CD4-positive, alpha-beta memory T cell (primary cell): Measurements from ENCODE around the gene NAA35. TPM values are rescaled to one million over a fixed set of nuclear protein-coding genes. Genes with fewer than 3 reads are reported as not detected.

ENCODE experiments used
- CTCF ChIA-PET: fragments of 350-600 bp; sonication (Branson Sonifier 250); formaldehyde crosslinking; loops from one replicate; lab custom pipeline; 2021; ENCODE audit warnings: inconsistent platforms; ENCODE audit not compliant: partially characterized antibody; lab: Charles Lee
- POLR2A ChIA-PET: fragments of 350-600 bp; sonication (Branson Sonifier 250); formaldehyde crosslinking; loops from one replicate; lab custom pipeline; 2021; ENCODE audit not compliant: partially characterized antibody; lab: Charles Lee
- DNase-seq, 5 donors: peaks; one replicate each; pipeline versions ENCODE4 v3.0.0 to v3.0.0-alpha.2; 2020 to 2022; ENCODE audit warnings: mixed read lengths in 1 of 5
- H3K27ac ChIP-seq: one replicate; pipeline ENCODE4 v1.7.0; 2013; ENCODE audit warnings: low read depth, low read length
- H3K27me3 ChIP-seq: 2 replicates; pipeline ENCODE4 v1.7.0; 2013; ENCODE audit warnings: mild to moderate bottlenecking, low read length, moderate library complexity; ENCODE audit not compliant: insufficient read depth
- H3K36me3 ChIP-seq: 2 replicates; pipeline ENCODE4 v1.7.0; 2013; ENCODE audit warnings: mild to moderate bottlenecking, low read length, moderate library complexity; ENCODE audit not compliant: insufficient read depth
- H3K4me1 ChIP-seq: 2 replicates; pipeline ENCODE4 v1.7.0; 2013; ENCODE audit warnings: mild to moderate bottlenecking, low read length, moderate library complexity; ENCODE audit not compliant: insufficient read depth
- H3K4me3 ChIP-seq, 2 donors: one replicate each; pipeline ENCODE4 v1.7.0; 2013; ENCODE audit warnings: low read length in 2 of 2, mild to moderate bottlenecking in 1 of 2
- H3K9me3 ChIP-seq, 2 donors: one replicate each; pipeline ENCODE4 v1.7.0; 2013; ENCODE audit warnings: low read length in 2 of 2, control low read depth in 1 of 2; ENCODE audit not compliant: control insufficient read depth in 1 of 2
- H3K27ac Mint-ChIP-seq, 7 donors: one replicate each; pipeline ENCODE4 v1.8.0; 2020 to 2021; ENCODE audit warnings: mixed read lengths in 7 of 7, mild to moderate bottlenecking in 6 of 7, inconsistent platforms in 3 of 7, moderate library complexity in 3 of 7
- H3K27me3 Mint-ChIP-seq, 2 donors: one replicate each; pipeline ENCODE4 v1.8.0; 2020 to 2021; ENCODE audit warnings: mixed read lengths in 2 of 2
- H3K36me3 Mint-ChIP-seq, 2 donors: one replicate each; pipeline ENCODE4 v1.8.0; 2020 to 2021; ENCODE audit warnings: mixed read lengths in 2 of 2, inconsistent platforms in 1 of 2, mild to moderate bottlenecking in 1 of 2
- H3K4me1 Mint-ChIP-seq, 4 donors: one replicate each; pipeline ENCODE4 v1.8.0; 2020 to 2021; ENCODE audit warnings: mixed read lengths in 4 of 4, mild to moderate bottlenecking in 1 of 4
- H3K4me3 Mint-ChIP-seq, 8 donors: one replicate each; pipeline ENCODE4 v1.8.0; 2020 to 2021; ENCODE audit warnings: mixed read lengths in 8 of 8, mild to moderate bottlenecking in 7 of 8, moderate library complexity in 6 of 8, inconsistent platforms in 3 of 8
- H3K9me3 Mint-ChIP-seq, 8 donors: one replicate each; pipeline ENCODE4 v1.8.0; 2020 to 2021; ENCODE audit warnings: mixed read lengths in 8 of 8, mild to moderate bottlenecking in 5 of 8, inconsistent platforms in 3 of 8, moderate library complexity in 1 of 8
- intact Hi-C: fragments of 100-400 bp; cut with micrococcal nuclease; formaldehyde crosslinking; loops from one replicate; pipeline ENCODE4 v1.15.1; 2023
- polyA plus RNA-seq, 2 donors: library from polyadenylated mRNA; unstranded; fragments of 300-500 nt; fragmentation: Illumina TruSeq; gene quantifications; one replicate each; pipeline ENCODE4 v1.2.3, GENCODE V29; 2021
- total RNA-seq, 2 experiments: library from RNA; stranded (reverse); gene quantifications; one replicate each; pipeline ENCODE4 v1.2.3, GENCODE V29; 2021

Gene NAA35
- total and polyA plus RNA-seq, 4 experiments from 2014 or later: 14.7 to 27.8 (median 20.3) TPM

GRCh38 chr9:86057491-86057890, 116.5 kb downstream of the NAA35 start:
- H3K36me3 Mint-ChIP-seq: no peaks in the 10 kb centered on the region

GRCh38 chr9:86061972-86062739, 121.2 kb downstream of the NAA35 start:
- H3K9me3 Mint-ChIP-seq: peaks cover 0 to 2% (median 0%) of the 10 kb centered on the region in 8 donors
- Histone ChIP-seq H3K4me1 (no peaks in the 10 kb centered on the region), H3K9me3 (no peaks in the 10 kb centered on the region), H3K27me3 (no peaks in the 10 kb centered on the region), H3K27ac (no peak overlapping the region), H3K36me3 (no peaks in the 10 kb centered on the region), H3K4me3 (no peak overlapping the region)
- H3K4me1 Mint-ChIP-seq: peaks cover 0 to 4% (median 1%) of the 10 kb centered on the region in 4 donors
- CTCF ChIA-PET: no interaction called here
- POLR2A ChIA-PET: no interaction called here
- H3K27me3 Mint-ChIP-seq: peaks cover 5% of the 10 kb centered on the region in 2 donors
- intact Hi-C loops: no loop called here
- DNase-seq: no peak
- no peak overlapping the region for H3K4me3 Mint-ChIP-seq
- no peaks in the 10 kb centered on the region for H3K36me3 Mint-ChIP-seq
- no peak overlapping the region for H3K27ac Mint-ChIP-seq

More at GRCh38 chr9:86057491-86057890, 116.5 kb downstream of the NAA35 start:
- ChIA-PET POLR2A (no interaction called here), CTCF (no interaction called here)
- H3K27me3 ChIP-seq: no peaks in the 10 kb centered on the region
- DNase-seq: no peak
- Mint-ChIP-seq H3K4me1 (no peaks in the 10 kb centered on the region), H3K27ac (no peak overlapping the region), H3K9me3 (peaks cover 0 to 2% (median 0%) of the 10 kb centered on the region in 8 donors), H3K27me3 (peaks cover 5 to 8% of the 10 kb centered on the region in 2 donors), H3K4me3 (no peak overlapping the region)
- no peak overlapping the region for H3K4me3 ChIP-seq
- intact Hi-C loops: no loop called here
- no peak overlapping the region for H3K27ac ChIP-seq
- no peaks in the 10 kb centered on the region for H3K4me1 ChIP-seq
- H3K36me3 ChIP-seq: no peaks in the 10 kb centered on the region
- no peaks in the 10 kb centered on the region for H3K9me3 ChIP-seq

GRCh38 chr9:86062845-86063693, 122.1 kb downstream of the NAA35 start:
- no peaks in the 10 kb centered on the region for H3K9me3 ChIP-seq
- Mint-ChIP-seq H3K27me3 (peaks cover 5 to 6% of the 10 kb centered on the region in 2 donors), H3K9me3 (peaks cover 0 to 2% (median 0%) of the 10 kb centered on the region in 8 donors), H3K27ac (no peak overlapping the region), H3K4me3 (no peak overlapping the region), H3K36me3 (no peaks in the 10 kb centered on the region), H3K4me1 (peaks cover 0 to 4% (median 1%) of the 10 kb centered on the region in 4 donors)
- no peaks in the 10 kb centered on the region for H3K4me1 ChIP-seq
- intact Hi-C loops: no loop called here
- no peak overlapping the region for H3K4me3 ChIP-seq
- H3K36me3 ChIP-seq: no peaks in the 10 kb centered on the region
- H3K27ac ChIP-seq: no peak overlapping the region
- CTCF ChIA-PET: no interaction called here
- POLR2A ChIA-PET: no interaction called here
- H3K27me3 ChIP-seq: no peaks in the 10 kb centered on the region
- no peak for DNase-seq

DNA sequence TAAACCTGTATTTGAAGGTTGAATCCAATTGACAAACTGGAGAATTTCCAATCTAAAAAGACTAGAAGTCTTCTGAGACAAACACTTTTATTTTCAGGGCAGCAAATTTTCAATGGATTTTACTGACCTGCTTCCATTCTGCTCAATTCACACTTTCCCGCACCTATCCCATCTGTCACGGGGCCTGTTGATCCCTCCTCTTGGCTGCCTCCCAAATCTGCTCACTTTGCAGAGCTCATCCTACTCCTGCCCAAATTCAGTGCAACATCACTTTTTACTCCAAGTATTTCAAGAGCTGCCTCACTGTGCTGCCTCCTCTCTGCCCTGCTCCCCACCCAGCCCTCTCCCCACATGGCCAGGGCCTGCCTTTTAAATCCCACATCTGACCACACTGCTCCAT, 123.3 kb downstream of the NAA35 start:
- Histone ChIP-seq H3K4me3 (no peak overlapping the region), H3K27me3 (no peaks in the 10 kb centered on the region), H3K27ac (no peak overlapping the region), H3K9me3 (no peaks in the 10 kb centered on the region), H3K4me1 (no peaks in the 10 kb centered on the region), H3K36me3 (no peaks in the 10 kb centered on the region)
- POLR2A ChIA-PET: no interaction called here
- Mint-ChIP-seq H3K36me3 (no peaks in the 10 kb centered on the region), H3K27ac (peak overlapping the region in 1 of 7 donors; percentile 67), H3K4me1 (peaks cover 0 to 4% (median 1%) of the 10 kb centered on the region in 4 donors), H3K27me3 (peaks cover 2 to 3% of the 10 kb centered on the region in 2 donors), H3K9me3 (peaks cover 0 to 2% (median 0%) of the 10 kb centered on the region in 8 donors), H3K4me3 (no peak overlapping the region)
- intact Hi-C loops: no loop called here
- CTCF ChIA-PET: no interaction called here
- DNase-seq: no peak

GRCh38 chr9:86069206-86069869, 128.4 kb downstream of the NAA35 start:
- no peaks in the 10 kb centered on the region for H3K4me1 ChIP-seq
- intact Hi-C loops: no loop called here
- H3K4me3 ChIP-seq: no peak overlapping the region
- Mint-ChIP-seq H3K9me3 (peaks cover 0 to 2% (median 0%) of the 10 kb centered on the region in 8 donors), H3K36me3 (no peaks in the 10 kb centered on the region), H3K27ac (no peak overlapping the region), H3K27me3 (peaks cover 5 to 6% of the 10 kb centered on the region in 2 donors), H3K4me1 (peaks cover 0 to 1% (median 0%) of the 10 kb centered on the region in 4 donors), H3K4me3 (no peak overlapping the region)
- no peaks in the 10 kb centered on the region for H3K36me3 ChIP-seq
- no peaks in the 10 kb centered on the region for H3K9me3 ChIP-seq
- POLR2A ChIA-PET: no interaction called here
- CTCF ChIA-PET: no interaction called here
- no peaks in the 10 kb centered on the region for H3K27me3 ChIP-seq
- no peak for DNase-seq
- no peak overlapping the region for H3K27ac ChIP-seq

Other genes with a start within 250 kb of the NAA35 start
- gene AGTPBP1, start 199.2 kb upstream of the NAA35 start, total RNA-seq: 10 to 100 TPM; 56.1 to 56.7 TPM
- gene AGTPBP1, start 199.2 kb upstream of the NAA35 start, polyA plus RNA-seq: 10 to 100 TPM; 27.5 to 29.7 TPM
- not detected for gene GOLM1, start 158.4 kb downstream of the NAA35 start, total RNA-seq
- gene GOLM1, start 158.4 kb downstream of the NAA35 start, polyA plus RNA-seq: under 1 TPM; 0.54 to 1.00 TPM